Caco-2 (cell line): ENCODE data around the gene DENND1A. TPM values are rescaled to one million over a fixed set of nuclear protein-coding genes. Genes with fewer than 3 reads are reported as not detected.

Source experiments
- BruUV-seq: library from RNA; stranded (reverse); fragments of 400-500 nt; replicated peaks from 2 replicates; lab custom pipeline; 2021; lab: Mats Ljungman, UMichigan
- CTCF ChIA-PET: fragments of 300-600 bp; sonication (Branson Sonifier 250); formaldehyde crosslinking; loops from one replicate; lab custom pipeline; 2022; ENCODE audit warnings: antibody characterized with exemption; lab: Charles Lee
- POLR2A ChIA-PET: fragments of 300-600 bp; sonication (Branson Sonifier 250); formaldehyde crosslinking; loops from one replicate; lab custom pipeline; 2022; ENCODE audit warnings: antibody characterized with exemption; lab: Charles Lee
- DNase-seq, 2 experiments: peaks; one replicate each; pipeline versions ENCODE4 v3.0.0 to v3.0.0-alpha.2; 2020 to 2022
- H3K27me3 ChIP-seq: replicated peaks from 2 replicates; pipeline ENCODE4 v1.6.0; 2011; ENCODE audit warnings: low read length; ENCODE audit not compliant: control insufficient read depth, insufficient read depth
- H3K36me3 ChIP-seq: 2 replicates; pipeline ENCODE4 v1.5.1; 2011; ENCODE audit warnings: low read length; ENCODE audit not compliant: control insufficient read depth, insufficient read depth
- H3K4me1 ChIP-seq: fragments of 250-450 bp; sonication (Bioruptor Pico); 2 replicates; pipeline ENCODE4 v1.5.1; 2020; ENCODE audit warnings: mild to moderate bottlenecking
- H3K4me3 ChIP-seq: 2 replicates; pipeline ENCODE4 v1.5.1; 2011; ENCODE audit warnings: low read depth, mild to moderate bottlenecking, control low read depth, low read length
- H3K9me3 ChIP-seq: fragments of 250-450 bp; sonication (Bioruptor Pico); 2 replicates; pipeline ENCODE4 v1.5.1; 2020; ENCODE audit warnings: mild to moderate bottlenecking, moderate library complexity
- H3K27ac Mint-ChIP-seq: one replicate; pipeline ENCODE4 v1.8.0; 2022; ENCODE audit warnings: mixed read lengths; ENCODE audit not compliant: unreplicated experiment
- H3K27me3 Mint-ChIP-seq: one replicate; pipeline ENCODE4 v1.8.0; 2022; ENCODE audit warnings: mixed read lengths; ENCODE audit not compliant: insufficient read depth, unreplicated experiment
- H3K36me3 Mint-ChIP-seq: one replicate; pipeline ENCODE4 v1.8.0; 2022; ENCODE audit warnings: mild to moderate bottlenecking, mixed read lengths; ENCODE audit not compliant: insufficient read depth, unreplicated experiment
- H3K4me1 Mint-ChIP-seq: one replicate; pipeline ENCODE4 v1.8.0; 2022; ENCODE audit warnings: low read depth, mixed read lengths; ENCODE audit not compliant: unreplicated experiment
- H3K4me3 Mint-ChIP-seq: one replicate; pipeline ENCODE4 v1.8.0; 2022; ENCODE audit warnings: mild to moderate bottlenecking, moderate library complexity, mixed read lengths; ENCODE audit not compliant: unreplicated experiment
- H3K9me3 Mint-ChIP-seq: one replicate; pipeline ENCODE4 v1.8.0; 2022; ENCODE audit warnings: mixed read lengths; ENCODE audit not compliant: unreplicated experiment
- intact Hi-C: fragments of 100-400 bp; cut with micrococcal nuclease; formaldehyde crosslinking; loops from one replicate; pipeline ENCODE4 v1.10.0; 2022; ENCODE audit not compliant: unreplicated experiment
- total RNA-seq: library from RNA; stranded (reverse); gene quantifications from 2 replicates; pipeline ENCODE4 v1.2.3, GENCODE V29; 2022
- TF ChIP-seq, protein P1 (sequence below), 2 experiments: fragments of 200-600 bp in 1 of 2; IDR thresholded peaks; 1 replicate in 1 of 2; 2 replicates in 1 of 2; pipeline versions ENCODE4 v1.5.1 to v1.8.0; 2011 to 2022; ENCODE audit warnings: antibody characterized with exemption in 1 of 2, control low read depth in 1 of 2, inconsistent platforms in 1 of 2, low read depth in 1 of 2, low read length in 1 of 2, mild to moderate bottlenecking in 1 of 2, moderate library complexity in 1 of 2; ENCODE audit not compliant: insufficient read depth in 1 of 2, severe bottlenecking in 1 of 2, unreplicated experiment in 1 of 2

DENND1A gene
- total RNA-seq, 1 experiment from 2014 or later = 41.6 TPM

DNA sequence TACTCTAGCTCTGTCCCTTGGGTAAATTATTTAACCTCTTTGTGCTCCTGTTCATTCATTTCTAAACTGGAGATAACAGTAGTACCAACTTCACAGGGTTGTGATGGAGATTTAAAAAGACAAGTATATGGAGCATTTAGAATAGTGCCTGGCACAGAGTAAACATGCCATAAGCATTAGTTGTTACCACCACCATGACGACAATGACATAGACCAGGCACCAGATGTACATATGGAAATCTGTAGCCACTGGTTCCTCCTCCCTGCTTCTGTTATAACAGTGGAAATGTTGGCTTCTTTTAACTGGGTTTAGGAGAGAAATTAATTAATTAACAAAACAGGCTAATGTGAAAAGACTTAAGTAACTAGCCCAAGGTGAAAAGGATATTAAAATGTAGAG is 217.5 kb downstream of the DENND1A start:
- BruUV-seq = no TSS peak
- peaks cover 11% of the 10 kb centered on the region for H3K4me1 Mint-ChIP-seq
- Histone ChIP-seq H3K9me3 (no peaks in the 10 kb centered on the region), H3K36me3 (no peaks in the 10 kb centered on the region), H3K4me3 (no peak overlapping the region), H3K27me3 (no peaks in the 10 kb centered on the region), H3K4me1 (0 out of 2 replicates have a peak, but pooled peaks cover under 1% of the 10 kb centered on the region)
- H3K36me3 Mint-ChIP-seq = peaks cover 6% of the 10 kb centered on the region
- CTCF ChIA-PET = no interaction called here
- TF ChIP-seq, protein P1, sequence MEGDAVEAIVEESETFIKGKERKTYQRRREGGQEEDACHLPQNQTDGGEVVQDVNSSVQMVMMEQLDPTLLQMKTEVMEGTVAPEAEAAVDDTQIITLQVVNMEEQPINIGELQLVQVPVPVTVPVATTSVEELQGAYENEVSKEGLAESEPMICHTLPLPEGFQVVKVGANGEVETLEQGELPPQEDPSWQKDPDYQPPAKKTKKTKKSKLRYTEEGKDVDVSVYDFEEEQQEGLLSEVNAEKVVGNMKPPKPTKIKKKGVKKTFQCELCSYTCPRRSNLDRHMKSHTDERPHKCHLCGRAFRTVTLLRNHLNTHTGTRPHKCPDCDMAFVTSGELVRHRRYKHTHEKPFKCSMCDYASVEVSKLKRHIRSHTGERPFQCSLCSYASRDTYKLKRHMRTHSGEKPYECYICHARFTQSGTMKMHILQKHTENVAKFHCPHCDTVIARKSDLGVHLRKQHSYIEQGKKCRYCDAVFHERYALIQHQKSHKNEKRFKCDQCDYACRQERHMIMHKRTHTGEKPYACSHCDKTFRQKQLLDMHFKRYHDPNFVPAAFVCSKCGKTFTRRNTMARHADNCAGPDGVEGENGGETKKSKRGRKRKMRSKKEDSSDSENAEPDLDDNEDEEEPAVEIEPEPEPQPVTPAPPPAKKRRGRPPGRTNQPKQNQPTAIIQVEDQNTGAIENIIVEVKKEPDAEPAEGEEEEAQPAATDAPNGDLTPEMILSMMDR (IDR thresholded peaks at IDR 0.05; ENCODE audit: insufficient read depth in 1 of 2, low read depth in 1 of 2, low read length in 1 of 2, severe bottlenecking in 1 of 2, unreplicated experiment in 1 of 2) = no peak
- peaks cover 13% of the 10 kb centered on the region for H3K9me3 Mint-ChIP-seq
- no peak overlapping the region for H3K27ac Mint-ChIP-seq
- no peak overlapping the region for H3K4me3 Mint-ChIP-seq
- POLR2A ChIA-PET = no interaction called here
- no peaks in the 10 kb centered on the region for H3K27me3 Mint-ChIP-seq
- no peak for DNase-seq
- intact Hi-C loops = no loop called here

DNA sequence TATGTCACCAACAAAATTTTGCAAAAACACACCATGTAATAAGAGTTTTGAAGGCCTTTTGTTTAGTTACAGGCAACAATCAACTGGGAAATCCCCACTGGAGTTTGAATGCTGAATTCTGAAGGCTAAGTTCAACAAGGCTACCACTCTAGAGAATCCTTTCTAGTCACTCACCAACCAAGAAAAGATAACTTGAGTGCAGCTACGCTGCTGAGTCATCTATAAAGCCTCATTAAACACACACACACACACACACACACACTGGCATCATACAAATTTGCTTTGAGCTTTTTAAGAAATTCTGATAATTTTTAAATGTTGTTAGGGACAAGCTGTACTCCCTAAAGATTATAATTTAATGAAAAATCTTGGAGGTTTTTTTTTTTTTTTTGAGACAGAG is 219.6 kb downstream of the DENND1A start:
- Mint-ChIP-seq H3K27ac (no peak overlapping the region), H3K4me3 (no peak overlapping the region), H3K27me3 (no peaks in the 10 kb centered on the region), H3K4me1 (peaks cover 6% of the 10 kb centered on the region), H3K36me3 (peaks cover 14% of the 10 kb centered on the region), H3K9me3 (peaks cover 13% of the 10 kb centered on the region)
- H3K36me3 ChIP-seq = no peaks in the 10 kb centered on the region
- no peak overlapping the region for H3K4me3 ChIP-seq
- ChIA-PET POLR2A (no interaction called here), CTCF (no interaction called here)
- DNase-seq = no peak
- no TSS peak for BruUV-seq
- no peaks in the 10 kb centered on the region for H3K27me3 ChIP-seq
- no peaks in the 10 kb centered on the region for H3K9me3 ChIP-seq
- intact Hi-C loops = no loop called here
- TF ChIP-seq, protein P1 (IDR thresholded peaks at IDR 0.05; ENCODE audit: insufficient read depth in 1 of 2, low read depth in 1 of 2, low read length in 1 of 2, severe bottlenecking in 1 of 2, unreplicated experiment in 1 of 2) = no peak
- H3K4me1 ChIP-seq = no peaks in the 10 kb centered on the region

DNA sequence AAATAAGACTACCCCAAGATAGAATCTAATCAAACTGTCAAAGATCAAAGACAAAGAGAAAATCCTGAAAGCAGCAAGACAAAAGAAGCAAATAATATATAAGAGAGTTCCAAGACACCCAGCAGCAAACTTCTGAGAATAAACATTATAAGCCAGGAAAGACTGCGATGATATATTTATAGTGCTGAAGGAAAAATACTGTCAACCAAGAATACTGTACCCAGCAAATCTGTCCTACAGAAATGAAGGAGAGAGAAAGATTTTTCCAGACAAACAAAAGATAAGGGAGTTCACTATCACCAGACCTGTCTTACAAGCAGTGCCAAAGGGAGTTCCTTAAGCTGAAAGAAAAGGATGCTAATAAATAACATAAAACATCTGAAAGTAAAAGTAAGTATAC is 227.4 kb downstream of the DENND1A start:
- ChIA-PET CTCF (no interaction called here), POLR2A (no interaction called here)
- Mint-ChIP-seq H3K4me3 (no peak overlapping the region), H3K36me3 (peaks cover 8% of the 10 kb centered on the region), H3K9me3 (peaks cover 32% of the 10 kb centered on the region), H3K4me1 (peaks cover 17% of the 10 kb centered on the region), H3K27me3 (no peaks in the 10 kb centered on the region), H3K27ac (no peak overlapping the region)
- Histone ChIP-seq H3K4me3 (no peak overlapping the region), H3K36me3 (no peaks in the 10 kb centered on the region; the same call in 1 of the 2 replicates), H3K27me3 (no peaks in the 10 kb centered on the region), H3K9me3 (peaks cover 14% of the 10 kb centered on the region), H3K4me1 (peaks cover 9% of the 10 kb centered on the region)
- no peak for DNase-seq
- BruUV-seq = no TSS peak
- TF ChIP-seq, protein P1 (IDR thresholded peaks at IDR 0.05; ENCODE audit: insufficient read depth in 1 of 2, low read depth in 1 of 2, low read length in 1 of 2, severe bottlenecking in 1 of 2, unreplicated experiment in 1 of 2) = no peak
- intact Hi-C loops = no loop called here
